Stimulated activated CD8-positive, alpha-beta memory T cell treated with anti-CD3 and anti-CD28 coated beads, Interleukin-15, amount 100 ng/mL, for 4 hours (primary cell): ENCODE results near the gene ARSB.

Experiments used
- DNase-seq, 2 donors: peaks; one replicate each; pipeline ENCODE4 v3.0.0-alpha.2; 2020; ENCODE audit warnings: low read depth in 2 of 2

Gene ARSB

DNA sequence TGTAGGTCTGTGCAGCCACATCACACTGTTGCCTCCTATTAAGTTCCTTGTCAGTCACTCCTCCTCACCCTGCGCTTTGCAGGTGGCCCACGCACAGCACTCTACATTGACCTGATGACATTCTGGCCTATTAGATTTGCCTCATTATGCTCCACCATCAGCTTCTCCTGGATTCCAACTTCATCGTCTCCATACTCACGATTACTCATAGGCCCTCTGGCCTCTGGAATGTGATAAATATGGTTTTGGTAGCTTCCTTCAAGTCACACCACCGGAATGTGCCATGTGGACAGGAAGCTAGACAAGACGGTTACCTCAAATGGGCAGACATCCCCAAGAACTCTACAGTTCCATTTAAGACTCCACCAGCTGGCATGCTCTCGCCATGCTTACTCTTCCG, 178.6 kb downstream of the ARSB start:
- no peak for DNase-seq

GRCh38 chr5:78805474-78806124, 179.5 kb downstream of the ARSB start:
- DNase-seq, result no peak

DNA sequence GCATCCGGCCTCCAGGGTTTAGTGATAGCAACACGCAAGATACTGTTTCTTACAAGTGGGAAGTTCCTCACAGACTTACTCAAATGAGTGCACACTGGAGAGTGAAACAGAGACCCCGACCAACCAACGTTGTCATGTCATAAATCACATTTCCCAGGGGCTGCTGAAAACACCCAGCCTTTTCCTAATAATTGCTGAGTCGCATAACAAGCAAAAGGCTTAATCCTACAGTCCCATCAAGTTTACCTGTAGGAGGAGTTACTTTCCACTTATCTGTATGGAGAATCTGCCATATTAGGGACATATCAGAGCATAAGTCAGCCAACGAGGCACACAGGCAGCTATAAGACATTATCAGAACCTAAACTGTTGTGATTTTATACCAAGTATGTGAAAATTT, 180.1 kb downstream of the ARSB start:
- no peak for DNase-seq

GRCh38 chr5:78803941-78804340, 181.2 kb downstream of the ARSB start:
- no peak for DNase-seq

- DNase-seq, result no peak
These were observed 181.8 kb downstream of the ARSB start for GRCh38 chr5:78803353-78803752.

- DNase-seq, result no peak
These were observed 183.7 kb downstream of the ARSB start for GRCh38 chr5:78801413-78801812.

GRCh38 chr5:78799266-78800017, 185.7 kb downstream of the ARSB start:
- DNase-seq, result no peak

DNA sequence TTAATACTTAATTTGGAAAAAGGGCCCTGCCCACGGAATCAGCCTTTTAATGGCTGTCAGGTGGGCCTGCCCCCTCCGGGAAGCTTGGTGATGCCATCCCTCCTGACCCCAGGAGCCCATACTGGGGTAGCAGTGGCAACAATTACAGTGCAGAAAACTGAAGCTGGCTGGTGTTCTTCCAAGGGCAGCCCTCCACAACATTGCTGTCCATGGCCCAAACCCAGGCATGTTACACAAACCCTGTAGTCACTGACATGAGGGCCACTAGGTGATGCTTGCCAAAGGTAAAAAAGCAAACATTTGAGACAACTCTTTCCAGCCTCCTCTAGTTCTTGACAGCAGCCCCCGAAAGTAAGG, 186.5 kb downstream of the ARSB start:
- DNase-seq, result no peak

GRCh38 chr5:78797936-78798672, 187.0 kb downstream of the ARSB start:
- DNase-seq, result no peak

- DNase-seq, result no peak
These were observed 189.4 kb downstream of the ARSB start for GRCh38 chr5:78795757-78796156.

DNA sequence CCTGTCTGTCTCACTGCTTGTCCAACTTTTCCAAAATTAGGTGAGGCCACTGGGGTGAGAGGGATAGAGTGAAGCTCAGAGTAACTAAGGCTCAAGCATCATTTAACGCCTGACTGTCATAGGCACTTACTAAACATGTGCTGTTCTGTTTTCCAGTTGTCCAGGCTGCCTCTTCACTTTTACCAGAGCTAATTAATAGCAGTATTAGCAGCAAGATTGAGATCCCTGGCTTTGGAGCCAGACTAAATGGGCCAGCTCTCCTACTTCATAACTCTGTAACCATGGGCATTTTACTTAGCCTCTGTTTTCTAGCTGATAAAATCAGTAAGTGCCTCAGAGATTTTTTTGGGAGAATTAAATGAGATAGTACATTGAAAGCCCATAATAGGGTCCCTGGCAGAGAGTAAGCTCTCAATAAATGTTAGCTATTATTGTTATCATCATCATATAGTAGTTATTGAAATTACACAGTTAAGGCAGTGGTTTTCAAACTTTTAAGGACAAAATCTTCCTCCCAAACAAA, 190.4 kb downstream of the ARSB start:
- no peak for DNase-seq

DNA sequence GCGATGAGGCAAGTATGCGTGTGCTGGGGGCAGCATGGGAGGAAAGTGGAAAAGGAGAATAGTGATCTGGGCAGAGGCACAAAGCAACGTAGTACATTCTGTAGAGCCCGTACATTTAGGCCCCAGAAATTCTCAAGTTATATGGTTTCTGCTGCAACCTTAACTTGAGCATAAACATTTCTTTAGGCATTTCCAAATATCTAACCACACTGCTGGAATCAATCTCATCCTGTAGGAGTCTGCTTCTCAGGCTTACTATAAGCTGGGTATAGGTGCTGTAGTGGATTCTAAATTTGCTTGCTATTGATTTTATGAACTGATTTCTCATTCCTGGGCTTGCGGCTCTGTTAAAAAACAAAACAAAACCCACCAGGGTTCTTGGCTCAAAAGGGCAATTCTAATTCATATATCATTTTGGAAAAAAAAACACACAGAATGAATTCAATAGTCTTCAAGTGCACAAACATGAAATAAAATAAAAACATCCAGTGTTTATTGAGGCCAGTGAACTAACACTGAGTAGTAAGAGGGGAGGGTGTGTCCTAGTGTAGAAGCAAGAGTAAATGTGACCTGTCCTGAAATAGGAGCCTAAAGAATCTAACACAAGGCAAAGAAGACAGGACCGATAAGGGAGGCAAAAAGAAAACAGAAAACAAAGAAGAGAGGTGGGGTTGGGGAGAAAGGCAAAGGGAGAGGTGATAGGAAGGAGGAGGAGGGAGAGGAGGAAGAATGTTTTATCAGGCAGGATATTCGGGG, 191.0 kb downstream of the ARSB start:
- DNase-seq, result no peak

GRCh38 chr5:78792345-78793055, 192.6 kb downstream of the ARSB start:
- DNase-seq, result no peak

- DNase-seq, result no peak
These were observed 193.5 kb downstream of the ARSB start for GRCh38 chr5:78791501-78792100.

- no peak for DNase-seq
These were observed 197.3 kb downstream of the ARSB start for GRCh38 chr5:78787783-78788182.

DNA sequence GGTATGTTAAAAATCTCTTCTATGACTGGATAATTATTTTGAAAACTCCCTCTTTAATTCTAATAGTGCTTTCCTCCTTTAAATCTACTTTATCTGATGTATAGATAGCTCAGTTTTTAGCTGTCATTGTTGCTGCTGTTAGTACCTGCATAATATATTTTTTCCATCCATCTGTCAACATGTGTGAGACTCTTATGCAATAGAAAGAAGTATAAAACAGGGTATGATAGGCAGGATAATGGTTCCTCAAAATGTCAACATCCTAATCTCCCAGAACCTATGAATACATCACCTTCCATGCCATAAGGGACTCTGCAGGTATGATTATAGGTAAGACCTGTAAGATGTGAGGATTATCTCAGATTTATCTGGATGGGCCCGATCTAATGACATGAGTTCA, 199.7 kb downstream of the ARSB start:
- no peak for DNase-seq

DNA sequence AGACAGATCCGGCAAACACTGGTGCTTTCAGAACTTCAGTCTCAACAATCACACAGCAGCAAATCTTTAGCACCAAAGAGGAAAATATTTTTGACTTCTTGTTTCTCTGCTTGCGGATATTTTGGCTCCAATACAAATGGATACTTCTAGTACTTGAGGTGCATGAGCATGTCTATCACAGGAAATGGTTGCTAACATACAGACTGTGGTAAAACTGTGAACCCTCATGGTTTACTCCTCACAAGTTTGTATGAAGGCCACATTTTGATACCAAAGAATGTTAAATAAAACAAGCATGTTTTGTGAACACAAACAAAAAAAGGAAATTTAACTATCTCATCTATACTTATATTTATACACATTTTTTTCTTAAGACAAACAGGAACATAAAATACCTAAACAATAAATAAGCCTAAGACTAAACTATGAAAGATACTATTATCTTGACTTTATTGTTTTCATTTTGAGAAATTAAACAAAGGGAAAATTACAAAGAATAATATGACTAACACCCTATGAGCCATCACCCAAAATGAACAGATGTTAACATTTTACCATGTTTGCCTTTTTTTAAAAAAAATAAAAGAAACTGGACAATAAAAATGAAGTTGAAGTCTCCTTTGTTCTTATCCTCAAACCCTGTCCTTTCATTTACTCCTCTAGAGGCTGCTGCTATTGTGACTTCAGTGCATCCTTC, 201.5 kb downstream of the ARSB start:
- no peak for DNase-seq

DNA sequence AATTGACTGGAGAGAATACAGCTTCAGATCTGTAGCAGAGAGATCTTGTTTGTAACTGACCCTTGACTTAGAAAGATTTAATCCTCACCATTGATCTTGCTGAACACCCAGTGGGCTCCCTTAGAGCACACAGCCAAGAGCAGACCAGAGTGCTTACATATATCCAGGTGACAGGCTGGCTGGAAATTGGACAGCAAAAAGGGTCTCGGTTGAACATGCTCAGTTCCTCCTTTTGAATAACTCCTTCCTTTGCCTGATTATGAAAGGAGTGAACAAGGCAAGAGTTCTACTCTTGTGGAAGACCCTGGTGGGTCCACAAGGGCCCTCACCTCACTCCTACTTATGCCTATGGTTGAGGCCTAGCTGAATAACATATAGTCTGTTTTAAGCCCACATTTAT, 202.4 kb downstream of the ARSB start:
- no peak for DNase-seq

DNA sequence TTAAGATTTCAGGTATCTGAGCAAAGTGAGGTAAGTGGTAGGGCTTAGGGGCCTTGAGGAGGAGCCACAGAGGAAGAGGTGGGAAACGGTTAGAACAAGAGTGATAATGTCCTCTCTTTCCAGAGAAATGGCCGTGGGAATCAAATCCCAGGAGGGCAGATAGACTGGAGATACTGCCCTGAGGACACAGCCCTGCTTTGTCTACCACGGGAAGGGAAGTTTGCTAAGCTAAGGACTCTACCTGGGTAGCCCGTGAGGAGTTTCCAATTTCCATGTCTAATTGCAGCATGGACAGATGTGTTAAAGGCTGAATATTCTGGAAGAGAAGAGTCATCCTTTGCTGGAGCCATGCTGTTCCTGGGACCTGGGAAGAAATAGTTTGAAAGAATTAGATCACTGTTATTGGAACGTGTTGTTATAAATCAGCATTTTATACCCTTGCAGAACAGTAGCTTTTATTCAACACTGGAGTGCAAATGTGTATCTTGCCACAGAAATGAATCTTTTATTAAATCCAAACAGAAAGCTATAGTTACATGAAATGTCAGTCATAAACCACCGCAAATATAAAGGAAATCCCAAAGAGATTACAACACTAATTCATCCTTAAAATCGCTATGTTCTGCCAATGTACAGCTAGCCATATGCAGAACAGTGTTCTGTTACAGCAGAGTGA, 203.4 kb downstream of the ARSB start:
- DNase-seq, result no peak
